Activated CD4-positive, alpha-beta T cell treated with anti-CD3 and anti-CD28 coated beads, Interleukin-2, amount 50 U/mL, for 16 hours (primary cell): Measurements from ENCODE around the gene TMEM258.

ENCODE experiments used
- DNase-seq: peaks from one replicate; pipeline ENCODE4 v3.0.0-alpha.2; 2020

Gene TMEM258

DNA sequence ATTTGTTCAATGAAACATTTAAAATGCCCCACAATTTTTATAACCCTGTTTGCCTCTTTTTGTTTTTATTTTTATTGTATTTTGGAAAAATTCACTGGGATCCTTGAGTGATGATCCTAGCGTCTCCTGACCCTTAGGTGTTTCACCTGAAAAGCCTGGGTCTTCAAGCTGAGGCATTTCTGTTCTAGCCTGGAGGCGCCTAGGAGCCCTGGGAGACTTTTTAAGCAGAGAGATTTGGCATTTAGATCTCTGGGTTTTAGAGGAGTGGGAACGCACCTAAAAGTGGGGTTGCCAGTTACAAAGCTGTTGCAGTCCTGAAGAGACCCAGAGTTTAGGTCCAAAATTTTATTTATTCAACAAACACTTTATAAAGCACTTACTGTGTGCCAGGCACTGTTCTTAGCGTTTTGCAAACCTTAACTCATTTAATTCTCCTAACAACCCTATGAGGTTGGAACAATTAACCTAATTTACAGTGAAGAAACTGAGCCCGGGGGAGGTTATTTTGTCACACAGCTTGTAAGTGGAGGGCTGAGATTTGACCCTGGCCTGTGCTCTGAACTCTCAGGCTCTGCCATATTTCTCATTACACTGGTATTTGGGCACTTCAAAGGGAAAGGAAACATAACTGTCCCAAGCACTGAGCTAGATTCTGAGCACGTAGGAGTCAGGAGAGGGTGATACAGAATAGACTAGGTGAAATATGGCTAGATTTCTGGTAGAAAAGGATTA is 25.2 kb upstream of the TMEM258 start:
- DNase-seq: no peak

DNA sequence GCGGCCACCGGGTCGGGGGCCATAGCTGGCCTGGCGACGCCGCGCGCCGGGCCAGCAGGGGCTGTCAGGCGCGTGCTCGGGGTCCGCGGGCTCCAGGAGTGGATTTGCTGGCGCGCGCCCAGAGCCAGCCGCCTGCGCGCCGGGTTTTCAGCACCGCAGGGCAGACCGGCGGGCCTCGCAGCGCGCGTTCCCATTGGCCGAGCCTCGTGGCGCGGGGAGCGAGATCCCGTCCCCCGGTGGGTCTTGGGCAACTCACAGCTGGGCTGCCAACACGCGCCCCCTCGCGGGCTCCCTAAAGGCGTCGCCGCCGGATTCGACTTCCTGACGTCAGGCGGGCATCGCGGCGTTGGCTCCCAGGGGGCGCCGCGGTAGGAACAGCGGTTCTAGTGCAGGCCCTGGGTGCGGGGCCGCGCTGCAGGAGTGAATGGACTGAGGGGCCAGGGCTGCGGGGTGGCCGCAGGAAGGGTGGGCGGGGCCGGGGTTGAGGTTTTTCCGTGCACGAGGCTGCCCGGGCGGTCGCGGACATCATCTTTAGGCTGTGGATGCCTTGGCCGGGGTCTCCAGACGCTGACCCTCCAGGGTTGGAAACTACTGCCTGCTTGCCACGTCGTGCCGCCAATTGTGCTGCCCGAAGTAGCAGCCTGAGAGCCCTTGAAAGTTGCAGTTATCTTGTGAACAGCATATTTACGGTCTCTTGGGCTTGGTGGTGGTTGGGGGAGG is 24.5 kb upstream of the TMEM258 start, which contains the start of gene FADS1:
Gene FADS1 (minus strand): TSS at position 268 of the 720 bp plus-strand sequence. CDS start 74 bp downstream, at position 194.
- peak; percentile 96 for DNase-seq

DNA sequence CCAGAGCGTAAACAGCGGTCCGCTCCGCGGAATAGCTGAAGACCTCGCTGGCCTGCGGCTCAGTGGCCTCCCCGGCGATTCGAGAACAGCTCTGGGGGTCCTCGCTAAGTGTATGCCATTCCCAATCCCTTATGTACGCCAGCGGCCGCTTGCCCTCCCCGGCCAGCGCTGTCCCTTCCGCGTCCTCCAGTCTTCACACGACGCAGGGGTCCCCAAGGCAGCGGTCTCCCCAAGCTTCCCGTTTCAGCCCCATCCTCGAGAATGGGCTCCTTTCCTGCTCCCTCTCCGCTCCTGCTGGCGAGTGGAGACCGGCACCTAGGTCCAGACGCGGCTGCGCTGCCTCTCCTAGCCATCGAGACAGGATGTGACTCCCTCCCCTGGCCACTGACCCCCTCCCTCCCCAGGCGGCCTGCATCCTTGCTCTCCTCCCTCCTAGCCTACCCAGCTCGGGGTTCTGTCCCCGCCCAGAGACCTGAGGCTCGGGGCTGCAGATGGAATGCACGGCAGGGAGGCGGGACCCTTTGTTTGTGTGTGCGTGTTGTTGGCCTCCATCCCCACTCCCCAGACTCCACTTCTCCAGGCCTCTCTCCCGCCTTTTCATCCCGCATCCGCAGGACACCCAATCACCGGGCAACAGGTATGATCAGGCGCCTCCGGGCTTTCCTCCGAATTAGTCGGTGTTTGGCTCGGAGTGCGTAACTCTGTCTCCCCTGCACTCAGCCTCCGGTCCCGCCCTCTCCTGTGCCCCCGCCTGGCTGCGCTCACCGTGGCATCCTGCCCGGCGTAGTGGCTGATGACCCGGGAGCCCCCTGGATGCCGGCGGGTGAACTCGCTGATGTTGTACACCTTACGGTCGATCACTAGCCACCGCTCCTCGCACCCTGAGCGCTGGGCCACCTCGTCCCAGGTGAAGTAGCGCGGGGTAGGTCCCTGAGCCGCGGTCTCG is 23.7 kb upstream of the TMEM258 start:
- peak; percentile 71 for DNase-seq

DNA sequence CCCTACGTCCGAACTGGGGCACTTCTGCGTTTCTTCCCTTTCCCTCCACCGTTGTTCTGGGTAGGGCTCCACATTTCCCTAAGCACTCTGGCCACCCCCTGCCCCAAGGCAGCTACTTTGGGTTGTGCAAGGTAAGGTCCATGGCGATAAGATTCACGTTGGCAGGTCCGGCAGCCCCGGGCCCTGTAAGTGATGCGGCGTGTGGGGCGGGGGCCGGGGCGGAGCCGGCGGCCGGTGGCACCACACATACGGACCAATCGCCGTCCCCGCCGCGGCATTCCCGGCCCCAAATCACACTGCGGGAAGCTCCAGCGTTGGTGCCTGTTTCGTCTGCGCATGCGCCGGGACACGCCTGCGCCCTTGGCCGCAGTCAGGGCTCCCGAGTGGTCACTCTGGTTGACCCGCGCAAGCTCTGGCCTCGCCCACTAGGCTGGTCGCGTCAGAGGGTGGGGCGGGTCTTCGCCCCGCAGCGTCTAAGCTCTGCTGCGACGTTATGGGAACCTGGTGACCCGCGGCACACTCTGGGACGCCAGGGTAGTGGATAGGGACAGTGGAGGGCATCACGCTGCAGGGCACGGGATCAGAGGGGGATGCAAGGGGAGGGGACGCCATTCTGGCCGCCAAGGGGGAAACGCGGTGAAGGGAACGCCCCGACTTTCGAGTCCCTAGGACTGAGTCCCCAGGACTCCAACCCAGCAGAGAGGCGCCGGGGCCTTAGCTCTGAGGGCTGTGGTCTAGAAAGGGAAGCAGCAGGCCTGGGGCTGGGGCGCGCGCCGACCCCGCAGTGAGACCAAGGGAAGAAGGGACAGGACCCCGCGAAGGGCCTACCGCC is 22.8 kb upstream of the TMEM258 start:
- DNase-seq: peak; percentile 94

DNA sequence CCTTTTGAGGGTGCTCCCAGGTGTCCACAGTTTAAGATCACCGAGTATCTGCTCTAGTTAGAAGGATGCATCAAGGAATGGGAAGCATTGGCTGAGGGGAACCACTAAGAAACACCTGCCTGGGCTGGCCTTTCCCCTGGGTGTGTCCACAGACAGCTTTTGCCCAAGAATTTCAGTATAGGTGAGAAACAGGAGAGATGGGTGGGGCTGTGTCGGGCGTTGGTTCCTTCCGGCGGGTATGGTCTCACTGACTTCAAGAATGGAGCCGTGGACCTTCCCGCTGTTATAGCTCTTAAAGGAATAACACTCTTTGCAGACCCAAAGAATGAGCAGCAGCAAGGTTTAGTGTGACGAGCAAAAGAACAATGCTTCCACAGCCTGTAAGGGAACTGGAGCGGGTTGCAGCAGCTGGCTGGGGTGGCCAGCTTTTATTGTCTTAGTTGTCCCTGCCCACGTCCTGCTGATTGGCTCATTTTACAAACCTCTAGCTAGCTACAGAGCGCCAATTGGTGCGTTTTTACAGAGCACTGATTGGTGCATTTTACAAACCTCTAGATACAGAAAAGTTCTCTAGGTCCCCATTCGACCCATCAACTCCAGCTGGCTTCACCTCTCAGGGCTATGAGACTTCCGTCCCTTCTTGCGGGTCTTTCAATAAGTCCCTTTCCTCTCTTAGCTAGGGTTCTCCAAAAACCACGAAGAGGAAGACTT is 22.0 kb upstream of the TMEM258 start:
- DNase-seq: peak; percentile 55

DNA sequence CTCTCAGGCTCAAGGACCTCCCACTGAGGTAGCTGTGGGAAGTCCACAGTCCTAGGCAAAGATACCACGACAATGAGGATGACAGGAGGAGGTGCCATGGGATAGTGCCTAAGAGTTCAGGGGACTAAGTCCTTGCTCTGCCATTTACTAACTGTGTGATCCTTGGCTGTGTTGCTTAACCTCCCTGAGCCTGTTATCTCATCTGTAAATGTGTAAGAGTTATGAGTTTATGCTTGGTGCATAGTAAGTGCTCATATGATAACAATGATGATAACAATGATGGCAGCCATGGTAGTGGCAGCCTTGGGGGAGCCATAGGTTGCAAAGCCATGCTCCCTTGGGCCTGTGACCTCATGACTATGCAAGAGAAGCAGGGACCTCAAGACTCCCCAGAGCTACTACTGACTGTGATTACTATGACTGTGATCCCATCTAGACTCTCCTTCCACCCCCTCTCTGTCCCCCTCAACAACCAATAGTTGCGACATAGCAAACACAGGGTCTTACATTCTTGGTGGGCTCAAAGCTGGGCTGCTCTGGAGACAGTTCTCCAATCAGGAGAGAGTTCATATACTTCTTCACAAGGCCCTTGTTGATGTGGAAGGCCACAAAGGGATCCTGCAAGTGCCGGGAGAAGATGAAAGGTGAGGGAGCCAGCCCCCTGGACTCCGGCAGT is 20.5 kb upstream of the TMEM258 start:
- DNase-seq: no peak

DNA sequence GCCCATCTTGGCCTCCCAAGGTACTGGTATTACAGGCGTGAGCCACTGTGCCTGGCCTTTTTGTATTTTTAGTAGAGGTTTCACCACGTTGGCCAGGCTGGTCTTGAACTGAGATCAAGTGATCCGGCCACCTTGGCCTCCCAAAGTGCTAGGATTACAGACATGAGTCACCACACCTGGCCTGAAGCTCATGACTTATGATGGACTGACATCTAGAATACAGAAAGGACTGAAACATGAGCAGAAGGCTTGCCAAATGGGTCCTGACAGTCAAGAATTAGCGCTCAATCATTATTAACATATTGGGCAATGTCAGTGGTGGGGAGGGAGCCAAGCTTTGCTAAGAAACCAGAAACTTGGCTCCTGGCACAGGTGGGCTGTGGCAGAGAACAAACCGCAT is 19.4 kb upstream of the TMEM258 start:
- DNase-seq: no peak

DNA sequence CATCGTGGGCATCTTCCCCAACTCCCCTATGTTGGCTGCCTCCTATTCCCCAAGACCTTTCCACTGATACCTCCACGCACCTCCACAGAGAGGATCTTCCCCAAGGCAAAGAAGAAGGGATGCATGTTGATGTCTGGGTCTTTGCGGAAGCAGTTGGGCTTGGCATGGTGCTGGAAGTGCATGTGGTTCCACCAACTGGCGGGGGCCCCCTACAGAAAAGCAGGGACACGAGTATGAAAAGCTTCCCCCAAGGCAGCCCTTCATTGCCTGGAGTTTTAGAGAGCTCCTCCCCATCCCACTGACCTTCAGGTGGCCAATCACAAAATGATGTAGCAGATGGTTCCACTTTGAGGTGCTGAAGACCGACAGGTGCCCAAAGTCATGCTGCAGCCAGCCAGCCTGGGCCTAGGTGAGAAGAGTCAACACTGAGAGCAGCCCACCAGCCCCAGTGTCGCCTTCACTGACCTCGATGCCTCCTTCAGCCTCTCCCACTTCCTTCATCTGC is 18.3 kb upstream of the TMEM258 start:
- DNase-seq: no peak

DNA sequence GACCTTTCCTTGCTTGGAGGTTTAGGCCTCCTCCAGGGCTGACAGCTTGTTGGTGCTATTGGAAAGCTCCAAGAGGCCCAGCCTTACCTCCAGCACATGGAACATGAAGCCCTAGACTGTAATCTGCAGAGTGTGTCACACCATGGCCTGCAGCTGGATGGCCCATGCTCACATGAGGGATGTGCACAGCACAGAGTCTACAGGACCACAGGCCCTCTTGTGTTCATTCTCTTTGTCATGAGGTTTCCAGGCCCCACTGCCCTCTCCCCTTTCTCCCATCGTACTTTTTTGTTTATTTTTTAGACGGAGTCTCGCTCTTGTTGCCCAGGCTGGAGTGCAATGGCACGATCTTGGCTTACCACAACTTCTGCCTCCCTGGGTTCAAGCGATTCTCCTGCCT is 14.4 kb upstream of the TMEM258 start:
- no peak for DNase-seq

DNA sequence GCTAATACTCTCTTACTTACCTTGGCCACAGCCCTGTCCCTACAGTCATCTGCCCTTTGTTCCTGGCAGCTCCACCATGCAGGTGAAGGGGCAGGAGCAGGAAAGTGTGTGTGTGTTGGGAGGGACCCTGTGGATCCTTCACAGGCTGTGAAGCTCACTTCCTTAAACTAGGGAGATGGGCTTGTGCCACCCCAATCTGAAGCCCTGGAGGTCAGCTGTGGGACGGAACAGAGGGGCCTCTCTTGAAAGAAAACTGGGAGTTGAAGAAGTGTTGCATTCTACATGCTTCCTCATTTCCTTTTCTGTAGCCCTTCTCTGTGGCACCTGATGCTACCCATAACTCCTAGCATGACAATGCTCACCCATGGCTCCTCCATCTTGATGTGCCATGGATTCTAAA is 12.7 kb upstream of the TMEM258 start:
- no peak for DNase-seq

DNA sequence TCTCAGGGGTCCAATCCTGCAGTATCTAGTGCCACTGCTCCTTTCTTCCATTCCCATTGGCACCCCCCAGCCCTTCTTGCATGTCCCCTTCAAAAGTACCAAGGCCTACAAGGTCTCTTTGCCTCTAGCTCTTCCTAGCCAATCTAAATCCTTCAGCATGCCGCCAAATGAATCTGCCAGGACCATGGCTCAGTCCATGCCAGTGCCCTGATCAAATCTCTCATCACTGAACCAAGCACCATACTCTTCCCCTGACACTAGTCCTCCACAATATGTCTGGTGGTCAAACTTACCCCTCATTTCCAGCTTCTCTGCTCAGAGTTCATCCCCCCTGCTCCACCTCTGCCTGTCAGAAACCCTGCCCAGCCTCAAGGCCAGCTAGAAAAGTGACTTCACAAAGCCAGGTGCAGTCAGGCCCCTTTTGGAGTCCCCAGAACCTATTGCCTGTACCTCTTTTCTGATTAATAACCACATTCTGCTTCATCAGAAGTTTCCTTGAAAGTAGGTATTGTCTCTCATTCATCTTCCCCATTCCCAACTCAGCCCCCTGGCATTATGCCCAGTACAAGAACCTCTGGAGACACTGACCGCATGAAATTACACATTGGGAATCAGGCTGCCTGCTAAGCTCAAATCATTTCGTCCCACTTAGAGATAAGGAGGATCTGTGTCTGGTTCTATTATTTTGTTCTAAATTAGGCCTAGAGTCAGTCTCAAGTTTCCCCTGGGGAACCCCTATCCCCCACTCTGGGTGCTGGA is 11.7 kb upstream of the TMEM258 start:
- no peak for DNase-seq

DNA sequence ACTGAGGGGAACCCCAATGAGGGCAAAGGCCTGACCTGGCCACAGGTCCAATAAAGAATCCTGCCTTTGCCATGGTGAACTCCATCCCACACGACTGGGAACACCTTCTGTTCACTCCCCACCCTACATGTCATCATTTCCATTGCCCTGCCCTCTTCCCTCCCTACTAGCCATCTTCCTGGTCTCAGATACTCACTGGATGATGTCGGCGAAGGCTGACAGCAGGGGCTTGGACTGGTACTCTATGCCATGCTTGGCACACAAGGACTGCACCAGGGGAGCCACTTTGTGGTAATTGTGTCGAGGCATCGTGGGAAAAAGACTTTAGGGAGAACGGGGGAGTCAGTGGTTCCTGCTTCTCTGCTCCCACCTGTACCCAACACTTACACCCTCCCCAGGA is 10.2 kb upstream of the TMEM258 start:
- DNase-seq: no peak

DNA sequence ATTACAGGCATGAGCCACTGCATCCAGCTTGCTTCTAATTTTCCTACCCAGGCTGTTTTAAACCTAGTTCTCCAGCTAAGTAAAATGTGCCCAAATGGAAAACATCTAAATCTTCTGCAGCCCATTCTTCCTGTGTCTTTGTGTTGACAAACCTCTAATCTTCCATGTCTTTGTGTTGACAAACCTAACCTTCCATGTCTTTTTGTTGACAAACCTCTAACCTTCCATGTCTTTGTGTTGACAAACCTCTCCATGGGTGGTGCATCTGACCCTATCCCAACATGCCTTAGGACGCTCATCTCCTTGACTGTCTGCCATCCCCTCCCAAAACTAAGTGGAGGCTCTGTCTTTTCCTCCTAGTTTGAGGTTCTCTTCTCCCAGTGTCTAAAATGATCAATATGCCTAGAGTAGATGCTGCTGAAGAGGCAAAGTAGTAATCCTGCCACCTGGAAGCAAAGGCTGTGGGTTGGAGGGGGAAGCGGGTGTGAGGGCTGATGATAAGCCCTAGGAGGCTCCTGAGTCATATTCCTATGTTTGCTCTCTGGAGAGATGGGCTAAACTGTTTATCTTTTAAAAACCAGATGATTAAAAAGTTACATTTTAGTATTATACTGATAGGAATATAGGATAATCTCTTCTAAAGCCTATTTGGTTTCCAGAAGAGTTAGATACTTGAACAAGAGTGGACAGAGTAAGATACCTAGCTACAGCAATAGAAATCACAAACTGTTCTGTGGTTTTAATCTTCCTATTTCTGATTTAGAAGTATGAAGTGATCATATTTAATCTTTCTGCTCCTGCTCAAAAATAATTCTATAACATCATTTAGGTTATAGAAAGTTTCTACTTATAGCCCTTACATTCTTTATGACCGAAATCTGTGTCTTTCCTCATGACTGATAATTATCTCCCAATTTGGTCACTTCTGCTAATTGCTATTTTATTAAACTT is 8.2 kb upstream of the TMEM258 start:
- DNase-seq: no peak

DNA sequence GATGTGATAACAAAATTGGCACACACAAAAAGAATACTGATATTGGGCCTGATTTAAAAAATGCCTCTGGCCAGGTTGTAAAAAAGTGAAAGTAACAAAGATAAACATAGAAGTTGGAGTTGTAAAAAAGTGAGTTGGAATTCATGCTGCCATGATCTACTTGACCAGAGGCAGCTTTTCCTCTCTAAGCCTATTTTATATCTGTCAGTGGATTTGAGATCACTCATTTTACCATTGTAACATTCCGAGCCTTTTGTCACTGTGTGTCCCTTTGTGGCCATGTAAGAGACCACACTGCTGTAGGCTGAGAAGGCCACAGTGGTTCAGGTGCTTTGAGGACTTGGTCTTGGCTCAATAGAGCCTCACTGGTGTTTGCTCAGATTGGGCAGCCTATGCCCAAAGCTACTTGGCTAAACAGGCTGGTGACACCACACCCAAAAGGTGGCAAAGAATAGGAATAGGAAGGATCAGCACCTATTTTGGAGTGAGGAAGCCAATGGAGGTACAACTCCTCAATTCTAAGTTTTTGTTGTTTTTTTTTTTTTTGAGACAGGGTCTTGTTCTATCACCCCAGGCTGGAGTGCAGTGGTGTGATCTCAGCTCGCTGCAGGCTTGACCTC is 7.4 kb upstream of the TMEM258 start:
- DNase-seq: no peak

DNA sequence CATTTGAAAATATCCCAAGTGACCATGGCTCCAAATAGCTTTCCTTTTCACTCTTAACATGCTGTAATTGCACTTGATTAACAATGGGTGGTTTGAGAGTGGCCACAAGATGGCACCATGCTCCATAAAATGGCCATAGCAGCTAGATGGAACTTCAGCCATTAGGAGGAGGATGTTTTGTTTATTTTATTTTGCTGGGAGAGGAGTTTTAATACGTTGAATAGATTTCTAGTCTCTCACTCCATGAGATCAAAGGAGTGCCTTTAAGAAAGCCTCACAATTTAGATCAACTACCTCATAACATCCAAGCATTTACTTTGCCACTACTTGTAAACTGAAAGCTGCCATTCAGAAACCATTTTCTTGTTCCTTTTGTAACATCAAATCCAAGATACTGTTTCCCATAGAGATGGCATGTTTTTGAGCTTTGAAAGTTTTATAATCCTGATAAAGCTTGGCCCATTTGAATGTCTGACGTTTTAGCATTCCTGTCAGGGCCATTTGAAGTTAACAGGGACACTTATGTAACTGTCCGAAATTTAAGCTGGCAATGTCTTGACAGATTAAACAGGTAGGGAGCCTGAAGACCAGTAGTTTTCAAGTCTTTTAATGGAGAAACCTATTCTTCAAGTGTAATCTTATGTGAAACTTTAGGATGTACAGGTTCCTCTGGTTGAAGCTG is 5.0 kb upstream of the TMEM258 start:
- DNase-seq: peak; percentile 72

DNA sequence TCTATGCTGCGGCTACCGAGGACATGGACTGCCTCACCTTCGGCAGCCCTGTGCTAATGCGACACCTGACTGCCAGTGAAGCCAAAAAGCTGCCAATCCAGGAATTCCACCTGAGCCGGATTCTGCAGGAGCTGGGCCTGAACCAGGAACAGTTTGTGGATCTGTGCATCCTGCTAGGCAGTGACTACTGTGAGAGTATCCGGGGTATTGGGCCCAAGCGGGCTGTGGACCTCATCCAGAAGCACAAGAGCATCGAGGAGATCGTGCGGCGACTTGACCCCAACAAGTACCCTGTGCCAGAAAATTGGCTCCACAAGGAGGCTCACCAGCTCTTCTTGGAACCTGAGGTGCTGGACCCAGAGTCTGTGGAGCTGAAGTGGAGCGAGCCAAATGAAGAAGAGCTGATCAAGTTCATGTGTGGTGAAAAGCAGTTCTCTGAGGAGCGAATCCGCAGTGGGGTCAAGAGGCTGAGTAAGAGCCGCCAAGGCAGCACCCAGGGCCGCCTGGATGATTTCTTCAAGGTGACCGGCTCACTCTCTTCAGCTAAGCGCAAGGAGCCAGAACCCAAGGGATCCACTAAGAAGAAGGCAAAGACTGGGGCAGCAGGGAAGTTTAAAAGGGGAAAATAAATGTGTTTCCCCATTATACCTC is 3.6 kb upstream of the TMEM258 start:
- DNase-seq: no peak

DNA sequence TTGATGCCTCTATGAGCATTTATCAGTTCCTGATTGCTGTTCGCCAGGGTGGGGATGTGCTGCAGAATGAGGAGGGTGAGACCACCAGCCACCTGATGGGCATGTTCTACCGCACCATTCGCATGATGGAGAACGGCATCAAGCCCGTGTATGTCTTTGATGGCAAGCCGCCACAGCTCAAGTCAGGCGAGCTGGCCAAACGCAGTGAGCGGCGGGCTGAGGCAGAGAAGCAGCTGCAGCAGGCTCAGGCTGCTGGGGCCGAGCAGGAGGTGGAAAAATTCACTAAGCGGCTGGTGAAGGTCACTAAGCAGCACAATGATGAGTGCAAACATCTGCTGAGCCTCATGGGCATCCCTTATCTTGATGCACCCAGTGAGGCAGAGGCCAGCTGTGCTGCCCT is 3.1 kb upstream of the TMEM258 start:
- no peak for DNase-seq
